HG02884 (cell line): ENCODE results near the gene PROZ.
"Not testable (repeated sequence)": the region's sequence is repeated elsewhere in the genome, so short reads cannot be mapped to it uniquely, and the experiment has no call there.

Source experiments
- ATAC-seq: cut with Tn5 transposase; IDR thresholded peaks from one replicate; pipeline ENCODE4 v1.9.1; 2021; ENCODE audit warnings: mild to moderate bottlenecking, moderate library complexity; ENCODE audit not compliant: unreplicated experiment

Gene PROZ

DNA sequence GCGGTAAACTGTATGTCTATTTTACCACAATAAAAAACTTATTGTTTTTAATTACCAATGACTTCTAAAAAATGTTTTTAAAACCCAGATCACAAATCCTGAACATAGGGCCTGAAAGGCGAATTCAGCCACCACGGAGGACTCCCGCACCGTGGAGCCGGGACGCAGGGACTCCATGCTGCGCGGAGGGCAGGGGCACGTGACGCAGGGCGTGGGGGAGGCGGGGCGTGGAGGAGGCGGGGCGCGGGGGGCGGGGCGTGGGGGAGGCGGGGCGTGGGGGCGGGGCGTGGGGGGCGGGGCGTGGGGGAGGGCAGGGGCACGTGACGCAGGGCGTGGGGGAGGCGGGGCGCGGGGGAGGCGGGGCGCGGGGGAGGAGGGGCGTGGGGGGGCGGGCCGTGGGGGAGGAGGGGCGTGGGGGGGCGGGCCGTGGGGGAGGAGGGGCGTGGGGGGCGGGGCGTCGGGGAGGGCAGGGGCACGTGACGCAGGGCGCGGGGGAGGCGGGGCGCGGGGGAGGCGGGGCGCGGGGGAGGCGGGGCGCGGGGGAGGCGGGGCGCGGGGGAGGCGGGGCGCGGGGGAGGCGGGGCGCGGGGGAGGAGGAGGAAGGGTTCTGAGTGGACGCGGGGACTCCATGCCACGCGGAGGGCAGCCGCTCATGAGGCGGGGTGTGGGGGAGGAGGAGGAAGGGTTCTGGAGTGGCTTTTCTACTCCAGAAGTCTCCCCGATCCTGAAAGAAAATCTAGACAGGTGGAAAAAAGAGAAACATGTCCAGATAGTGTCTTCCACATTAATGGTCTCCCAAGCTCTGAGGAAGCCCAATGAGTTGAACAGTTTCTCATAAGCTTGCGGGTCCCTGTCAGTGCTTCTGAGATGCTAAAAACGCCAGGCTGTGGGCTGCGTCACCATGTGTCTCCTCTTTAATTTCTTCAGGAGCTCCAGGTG, 4.4 kb upstream of the PROZ start:
- peak; percentile 49 for ATAC-seq

DNA sequence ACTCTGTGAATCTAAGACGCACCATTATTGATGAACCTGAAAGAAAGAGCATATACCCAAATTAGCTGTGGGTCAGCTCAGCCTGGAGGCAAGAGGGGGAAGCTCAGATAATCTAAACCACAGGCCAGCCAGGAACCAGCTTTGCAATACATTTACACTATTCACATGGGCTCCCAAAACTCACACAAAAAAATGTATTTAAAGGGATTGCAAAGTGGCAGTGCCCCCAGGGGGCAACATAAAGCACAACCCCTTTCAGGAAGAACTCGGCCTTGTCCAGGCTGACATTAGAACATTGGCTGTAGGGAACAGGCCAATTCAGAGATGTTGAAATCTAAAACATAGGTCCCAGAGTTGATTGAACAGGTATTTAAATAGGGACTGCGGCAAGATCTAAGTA, 3.2 kb upstream of the PROZ start:
- no peak for ATAC-seq

DNA sequence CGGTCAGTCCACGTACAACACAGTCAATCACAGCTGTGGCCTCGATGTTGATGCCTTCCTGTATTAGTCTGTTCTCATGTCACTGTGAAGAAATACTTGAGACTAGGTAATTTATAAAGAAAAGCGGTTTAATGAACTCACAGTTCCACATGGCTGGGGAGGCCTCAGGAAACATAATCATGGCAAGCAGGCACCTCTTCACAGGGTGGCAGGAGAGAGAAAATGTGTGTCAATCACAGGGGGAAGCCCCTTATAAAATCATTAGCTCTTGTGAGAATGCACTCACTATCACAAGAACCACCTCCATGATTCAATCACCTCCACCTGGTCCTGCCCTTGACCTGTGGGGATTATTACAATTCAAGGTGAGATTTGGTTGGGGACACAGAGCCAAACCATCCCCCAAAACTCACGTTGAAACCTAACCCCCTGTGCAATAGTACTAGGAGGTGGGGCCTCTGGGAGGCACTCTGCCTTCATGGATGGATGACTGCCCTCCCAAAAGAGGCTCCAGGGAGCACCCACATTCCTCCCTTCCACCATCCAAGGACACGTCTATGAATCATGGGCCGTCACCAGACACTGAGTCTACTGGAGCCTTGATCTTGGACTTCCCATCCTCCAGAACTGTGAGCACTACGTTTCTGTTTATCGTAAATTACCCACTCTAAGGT, 2.3 kb upstream of the PROZ start:
- no peak for ATAC-seq

DNA sequence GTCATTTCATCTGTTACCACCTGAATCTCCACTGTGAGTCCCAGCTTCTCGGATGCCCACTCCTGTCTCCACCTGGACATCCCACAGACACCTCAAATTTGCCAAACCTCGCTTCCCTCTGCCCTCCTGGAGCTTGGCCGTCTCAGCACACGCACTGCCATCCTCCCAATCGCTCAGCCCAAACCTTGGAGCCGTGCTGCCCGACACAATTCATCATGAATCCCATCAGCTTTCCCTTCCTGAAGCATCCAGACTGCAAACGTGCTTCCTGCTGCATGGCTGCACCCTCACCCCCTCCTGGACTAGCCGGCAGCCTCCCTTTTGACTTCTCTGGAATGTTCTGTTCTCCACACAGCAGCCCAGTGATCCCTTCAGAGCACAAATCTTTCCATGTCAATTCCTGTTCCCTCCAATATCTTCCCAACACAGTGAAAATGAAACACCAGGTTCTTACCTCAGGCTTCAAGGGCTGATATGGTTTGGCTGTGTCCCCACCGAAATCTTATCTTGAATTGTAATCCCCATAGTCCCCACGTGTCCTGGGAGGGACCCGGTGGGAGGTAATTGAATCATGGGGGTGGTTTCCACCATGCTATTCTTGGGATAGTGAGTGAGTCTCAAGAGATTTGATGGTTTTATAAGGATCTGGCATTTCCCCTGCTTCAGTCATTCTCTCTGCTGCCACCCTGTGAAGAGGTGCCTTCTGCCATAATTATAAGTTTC, 1.1 kb upstream of the PROZ start:
- no peak for ATAC-seq

DNA sequence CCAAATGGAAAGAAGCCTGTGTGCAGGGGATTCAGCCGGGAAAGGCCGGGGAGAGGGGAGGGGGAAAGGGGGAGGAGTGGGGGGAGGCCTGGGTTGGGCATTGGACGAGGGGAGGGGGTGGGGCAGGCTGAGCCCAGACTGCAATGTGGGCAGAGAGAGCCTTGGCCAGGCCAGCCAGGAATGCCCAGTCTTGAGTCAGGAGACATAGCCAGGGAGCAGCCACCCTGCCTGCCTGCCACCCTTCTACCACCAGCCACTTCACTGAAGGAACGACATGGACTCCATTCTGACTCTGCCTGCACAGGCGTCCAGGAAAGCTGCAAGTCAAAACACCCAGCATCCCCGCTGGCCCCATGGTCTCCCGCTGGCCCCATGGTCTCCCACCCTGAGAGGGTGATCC, 498 bp downstream of the PROZ start:
- no peak for ATAC-seq

DNA sequence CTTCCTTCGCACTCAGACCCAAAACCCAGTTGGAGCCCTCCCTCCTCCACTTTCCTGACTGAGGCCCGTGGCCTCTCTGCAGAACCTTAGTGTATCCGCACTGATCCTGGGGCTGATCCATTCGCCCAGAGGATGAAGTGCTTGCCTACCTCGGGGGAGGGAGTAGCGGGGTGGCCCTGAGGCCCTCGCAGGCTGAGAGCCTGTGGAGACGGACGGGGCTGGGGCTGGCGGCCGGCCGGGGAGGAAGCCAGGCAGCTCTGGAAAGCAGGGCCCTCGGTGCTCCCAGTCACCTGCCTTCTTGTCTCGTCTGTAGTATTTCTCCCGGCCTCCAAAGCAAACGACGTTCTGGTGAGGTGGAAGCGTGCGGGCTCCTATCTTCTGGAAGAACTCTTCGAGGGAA, 1.3 kb downstream of the PROZ start:
- no peak for ATAC-seq

DNA sequence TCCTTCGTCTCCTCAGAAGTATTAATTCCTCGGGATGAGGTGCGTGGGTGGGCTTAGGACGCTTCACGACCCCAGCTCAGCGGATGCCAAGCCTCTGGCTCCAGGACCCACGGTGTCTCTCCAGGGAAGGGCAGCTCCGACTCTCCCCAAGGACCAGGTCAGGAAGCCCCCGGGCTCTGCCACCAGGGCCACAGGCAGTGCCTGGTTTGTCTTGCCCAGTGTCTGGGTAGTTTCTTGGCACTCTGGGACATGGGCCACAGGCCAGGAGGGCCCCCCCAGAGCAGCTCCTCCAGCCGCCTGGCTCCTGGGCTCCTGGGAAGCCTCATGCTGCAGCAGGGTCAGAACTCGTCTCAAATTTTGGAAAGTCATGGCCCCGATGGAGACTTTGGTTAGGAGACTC, 2.5 kb downstream of the PROZ start:
- no peak for ATAC-seq

DNA sequence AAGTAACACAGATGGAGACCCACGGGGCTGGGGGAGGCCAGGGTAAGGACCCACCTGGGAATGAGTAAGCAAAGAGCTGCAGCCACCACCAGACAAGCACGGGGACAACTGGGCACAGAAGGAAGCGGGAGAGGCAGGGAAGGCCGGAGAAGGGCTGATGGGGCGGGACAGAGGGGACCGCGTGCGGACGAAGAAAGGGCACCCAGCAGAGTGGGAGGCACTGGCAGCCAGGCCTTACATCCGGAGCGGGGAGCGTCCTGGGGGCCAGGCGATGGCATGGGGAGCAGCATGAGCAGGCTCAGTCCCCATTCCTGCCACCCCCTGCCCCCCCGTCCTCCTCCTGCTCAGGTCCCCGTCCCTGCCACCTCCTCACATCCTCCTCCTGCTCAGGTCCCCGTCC, 3.0 kb downstream of the PROZ start:
- no peak for ATAC-seq

DNA sequence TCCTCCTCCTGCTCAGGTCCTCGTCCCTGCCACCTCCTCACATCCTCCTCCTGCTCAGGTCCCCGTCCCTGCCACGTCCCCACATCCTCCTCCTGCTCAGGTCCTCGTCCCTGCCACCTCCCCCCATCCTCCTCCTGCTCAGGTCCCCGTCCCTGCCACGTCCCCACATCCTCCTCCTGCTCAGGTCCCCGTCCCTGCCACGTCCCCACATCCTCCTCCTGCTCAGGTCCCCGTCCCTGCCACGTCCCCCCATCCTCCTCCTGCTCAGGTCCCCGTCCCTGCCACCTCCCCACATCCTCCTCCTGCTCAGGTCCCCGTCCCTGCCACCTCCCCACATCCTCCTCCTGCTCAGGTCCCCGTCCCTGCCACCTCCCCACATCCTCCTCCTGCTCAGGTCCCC, 3.5 kb downstream of the PROZ start:
- ATAC-seq = not testable (repeated sequence)

DNA sequence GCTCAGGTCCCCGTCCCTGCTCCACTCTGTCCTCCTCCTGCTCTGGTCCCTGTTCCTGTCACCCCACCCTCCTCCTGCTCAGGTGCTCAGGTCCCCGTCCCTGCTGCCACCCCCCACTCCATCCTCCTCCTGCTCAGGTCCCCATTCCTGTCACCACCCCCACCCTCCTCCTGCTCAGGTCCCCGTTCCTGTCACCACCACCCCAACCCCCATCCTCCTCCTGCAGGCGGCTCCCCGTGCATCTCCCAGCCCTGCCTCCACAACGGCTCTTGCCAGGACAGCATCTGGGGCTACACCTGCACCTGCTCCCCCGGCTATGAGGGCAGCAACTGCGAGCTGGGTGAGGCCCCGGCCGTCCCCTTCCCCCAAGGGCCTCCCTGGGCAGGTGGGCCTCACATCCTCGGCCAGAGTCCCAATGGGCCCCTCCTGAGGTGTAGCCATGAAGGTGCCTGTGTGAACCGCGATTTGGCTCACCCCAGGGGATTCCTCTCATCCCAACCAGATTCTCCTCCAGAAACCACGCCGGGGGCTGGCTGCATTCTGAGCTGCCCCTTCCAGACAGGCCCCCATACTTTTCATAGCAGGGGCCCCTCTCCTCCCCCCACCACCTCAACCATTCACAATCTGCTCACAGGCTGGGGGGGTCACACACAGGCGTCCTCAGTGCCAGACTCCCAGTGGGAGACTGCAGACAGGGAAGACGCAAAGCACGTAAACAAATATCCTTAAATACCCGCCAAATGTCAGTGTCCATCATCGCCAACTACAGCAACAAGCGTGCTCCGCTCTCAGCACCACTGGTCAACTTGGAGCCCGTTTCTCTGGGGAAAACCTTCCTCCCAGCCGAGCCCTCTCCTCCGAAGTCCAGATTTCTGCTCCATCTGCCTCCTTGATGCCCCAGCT, 4.6 kb downstream of the PROZ start:
- ATAC-seq = no peak

DNA sequence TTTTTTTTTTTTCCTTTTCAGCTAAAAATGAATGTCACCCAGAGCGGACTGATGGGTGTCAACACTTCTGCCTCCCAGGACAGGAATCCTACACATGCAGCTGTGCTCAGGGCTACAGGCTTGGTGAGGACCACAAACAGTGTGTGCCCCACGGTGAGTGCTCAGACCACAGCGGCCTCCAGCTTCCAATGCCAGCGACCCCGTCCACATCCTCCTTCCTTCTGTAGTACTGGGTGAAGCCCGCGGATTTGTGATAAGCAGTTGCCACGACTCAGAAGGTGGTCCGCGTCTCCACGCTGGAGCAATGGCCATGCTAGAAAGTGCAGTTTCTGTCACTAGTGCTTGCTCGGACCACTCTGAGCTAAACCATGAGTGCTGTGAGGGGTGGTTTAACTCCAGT, 6.0 kb downstream of the PROZ start:
- no peak for ATAC-seq

DNA sequence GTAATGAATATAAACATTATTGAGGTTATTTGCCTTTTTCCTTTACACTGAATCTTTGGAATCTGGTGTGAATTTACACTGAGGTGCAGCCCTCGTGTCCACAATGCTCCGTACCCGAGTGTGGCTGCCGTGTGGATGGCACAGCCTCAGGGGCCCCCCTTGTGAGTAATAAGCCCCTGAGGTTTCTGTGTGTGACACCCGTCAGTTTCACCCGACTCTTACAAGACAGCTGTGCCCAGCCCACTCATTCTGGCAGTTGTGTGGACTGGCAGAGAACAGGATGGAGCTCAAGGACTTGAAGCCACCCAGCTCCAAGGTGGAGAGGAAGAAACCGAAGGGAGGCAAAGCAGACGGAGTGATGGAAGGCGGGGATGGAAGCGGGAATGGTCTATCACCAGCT, 7.8 kb downstream of the PROZ start:
- no peak for ATAC-seq

DNA sequence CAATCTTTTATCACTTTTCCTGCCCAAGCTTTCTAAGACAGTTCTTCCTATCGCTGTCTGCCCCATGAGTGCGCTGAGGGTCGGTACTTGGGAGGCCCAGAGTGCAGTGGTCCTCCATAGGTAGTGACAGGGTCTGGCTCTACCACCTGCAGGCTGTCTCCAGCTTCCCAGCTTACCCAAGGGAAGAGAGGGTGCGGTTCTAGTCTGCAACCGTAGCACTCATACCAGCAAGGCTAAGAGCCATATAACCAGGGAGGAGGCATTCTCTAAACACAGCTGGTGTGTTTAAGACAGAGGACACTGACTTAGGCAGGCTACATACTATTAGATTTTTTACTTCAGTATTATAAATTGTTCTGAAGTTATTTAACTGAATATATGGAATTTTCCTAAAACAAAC, 8.2 kb downstream of the PROZ start:
- ATAC-seq = no peak

DNA sequence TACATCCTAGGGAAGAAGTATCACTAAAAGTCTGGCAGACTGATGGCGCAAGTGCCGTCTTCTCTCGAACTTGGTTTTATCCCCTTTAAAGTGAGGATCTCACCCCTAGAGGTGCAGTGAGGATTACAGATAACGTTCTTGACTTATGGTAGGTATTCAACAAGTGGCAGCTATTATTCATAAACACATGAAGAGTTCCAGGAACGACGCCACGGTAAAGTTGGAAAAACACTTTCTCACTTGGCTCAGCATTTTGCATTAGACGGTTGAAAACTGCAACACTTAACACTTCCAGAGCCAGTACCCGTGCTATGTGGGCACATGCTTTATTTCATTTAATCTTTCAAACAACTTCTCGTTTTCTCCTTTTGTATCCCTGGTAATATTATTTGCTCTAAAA, 8.7 kb downstream of the PROZ start:
- ATAC-seq = no peak

DNA sequence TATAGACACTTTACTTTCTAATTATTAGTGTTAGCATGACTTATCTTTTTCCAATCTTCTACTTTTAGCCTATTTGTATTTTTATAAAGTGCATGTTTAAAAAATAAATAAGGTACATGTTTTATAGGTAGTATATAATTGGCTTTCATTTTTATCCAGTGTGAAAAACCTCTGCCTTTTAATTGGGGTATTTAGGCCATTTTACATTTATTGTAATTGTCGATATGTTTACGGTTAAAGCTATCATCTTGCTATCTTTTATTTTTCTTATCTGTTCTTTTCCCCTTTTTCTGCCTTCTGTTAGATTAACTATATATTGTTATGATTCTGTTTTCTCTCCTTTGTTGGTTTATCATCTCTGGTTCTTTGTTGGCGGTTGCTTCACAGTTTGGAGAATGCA, 9.1 kb downstream of the PROZ start:
- ATAC-seq = no peak

DNA sequence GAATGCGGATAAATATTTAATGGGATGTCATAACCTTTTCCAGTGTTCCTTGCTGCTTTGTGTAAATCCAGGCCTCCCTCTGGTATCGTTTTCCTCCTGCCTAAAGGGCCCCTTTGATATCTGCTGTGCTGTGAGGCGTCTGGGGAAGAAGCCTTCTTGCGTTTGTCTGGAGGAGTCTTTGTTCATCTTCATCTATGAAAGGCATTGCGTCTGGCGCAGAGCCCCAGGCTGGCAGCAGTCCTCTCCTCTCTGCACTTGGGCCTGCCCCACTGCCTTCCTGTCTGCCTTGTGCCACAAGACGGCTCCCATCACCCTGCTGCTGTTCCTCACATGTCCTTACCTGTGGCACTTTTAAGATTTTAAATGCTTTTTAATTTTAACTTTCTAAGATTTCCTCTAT, 9.8 kb downstream of the PROZ start:
- ATAC-seq = no peak

DNA sequence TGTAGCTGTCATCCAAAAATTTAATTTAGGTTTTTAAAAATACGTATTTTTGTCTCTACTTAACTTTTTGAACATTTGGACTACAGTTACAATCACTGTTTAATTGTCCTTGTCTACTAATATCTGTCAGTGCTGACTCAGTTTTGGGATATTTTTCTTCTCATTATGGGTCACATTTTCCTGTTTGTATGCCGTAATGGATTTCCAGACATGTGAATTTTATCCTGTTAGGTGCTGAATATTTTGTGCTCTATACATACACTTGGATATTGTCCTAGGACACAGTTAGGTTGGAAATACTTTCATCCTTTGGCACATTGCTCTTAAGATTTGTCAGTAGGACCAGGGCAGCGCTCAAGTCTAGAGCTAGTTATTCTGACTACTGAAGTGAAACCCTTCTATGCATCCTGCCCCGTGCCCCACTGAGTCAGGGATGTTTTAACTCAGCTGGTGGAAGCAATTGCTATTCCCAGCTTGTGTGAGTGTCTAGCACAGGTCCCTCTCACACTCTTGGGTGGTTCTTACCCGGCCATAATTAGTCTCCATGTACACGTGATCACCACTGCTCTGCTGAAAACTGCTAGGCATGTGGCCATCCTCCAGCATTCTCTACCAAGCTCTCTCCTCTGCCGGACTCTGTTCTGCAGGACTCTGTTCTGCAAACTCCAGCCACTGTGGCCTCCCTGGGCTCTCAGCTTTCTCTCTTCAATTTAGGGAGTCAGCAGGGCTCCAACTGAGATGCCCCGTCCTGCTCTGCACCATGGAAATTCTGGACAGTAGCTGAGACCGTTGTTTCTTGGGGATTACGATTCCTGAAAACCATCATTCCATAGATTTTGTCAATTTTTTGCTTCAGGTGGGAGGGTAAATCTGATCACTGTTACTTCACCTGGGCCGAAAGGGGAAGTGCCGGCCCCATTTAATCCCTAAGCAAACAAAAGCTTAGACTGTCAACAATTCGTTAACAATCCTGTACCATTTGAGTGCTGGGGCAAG, 11.1 kb downstream of the PROZ start:
- no peak for ATAC-seq

DNA sequence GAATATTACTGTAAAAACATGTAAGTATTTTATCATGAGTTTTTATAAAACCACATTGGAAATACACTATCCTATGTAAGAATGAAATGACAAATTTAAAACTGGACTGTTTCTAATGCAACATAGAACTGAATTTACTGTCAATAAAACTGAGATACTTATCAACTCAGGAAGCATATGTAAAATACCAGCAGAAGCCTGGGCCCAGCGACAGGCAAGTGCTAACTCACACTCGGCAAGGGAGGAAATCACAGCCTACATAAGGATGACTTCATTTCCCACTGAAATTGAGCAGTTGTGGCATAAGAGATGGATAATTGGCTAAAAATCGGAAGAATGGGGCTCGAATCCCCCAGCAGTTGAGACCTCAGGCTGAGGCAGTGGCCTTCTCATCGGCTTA, 12.1 kb downstream of the PROZ start:
- ATAC-seq = no peak

DNA sequence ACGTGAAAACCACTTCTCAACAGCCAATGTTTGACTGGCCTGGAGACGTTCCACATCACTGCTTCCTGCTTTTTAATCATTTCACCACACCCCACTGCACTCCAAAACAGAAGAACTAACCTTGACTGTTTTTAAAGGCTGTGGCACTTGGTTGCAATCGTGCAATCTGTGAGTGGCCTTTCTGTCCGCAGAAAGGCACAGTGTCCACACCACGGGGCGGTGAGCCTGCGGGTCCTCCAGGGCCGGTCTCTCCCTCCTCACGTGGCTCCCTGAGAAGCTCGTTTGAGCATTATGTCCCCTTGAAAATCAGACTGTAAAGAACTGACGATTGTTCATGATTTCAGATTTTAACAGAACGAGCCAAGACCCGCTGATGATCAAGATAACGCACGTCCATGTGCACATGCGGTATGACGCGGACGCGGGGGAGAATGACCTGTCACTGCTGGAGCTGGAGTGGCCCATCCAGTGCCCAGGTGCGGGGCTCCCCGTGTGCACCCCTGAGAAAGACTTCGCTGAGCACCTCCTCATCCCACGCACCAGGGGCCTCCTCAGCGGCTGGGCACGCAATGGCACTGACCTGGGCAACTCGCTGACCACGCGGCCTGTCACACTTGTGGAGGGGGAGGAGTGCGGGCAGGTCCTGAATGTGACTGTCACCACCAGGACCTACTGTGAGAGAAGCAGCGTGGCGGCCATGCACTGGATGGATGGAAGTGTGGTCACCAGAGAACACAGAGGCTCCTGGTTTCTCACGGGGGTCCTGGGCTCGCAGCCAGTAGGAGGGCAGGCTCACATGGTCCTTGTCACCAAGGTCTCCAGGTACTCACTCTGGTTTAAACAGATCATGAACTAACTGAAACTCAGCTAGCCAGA, 13.0 kb downstream of the PROZ start:
- no peak for ATAC-seq
